Fibroblast of mammary gland (primary cell): ENCODE results near the gene ICAM5.
"Not testable (repeated sequence)": the region's sequence is repeated elsewhere in the genome, so short reads cannot be mapped to it uniquely, and the experiment has no call there.

Experiments
- DNase-seq: peaks from one replicate; pipeline ENCODE4 v3.0.0-alpha.2; 2010; ENCODE audit warnings: low read depth
- H3K4me3 ChIP-seq: 2 replicates; pipeline ENCODE4 v1.5.1; 2011; ENCODE audit warnings: low read depth, mild to moderate bottlenecking, low read length, moderate library complexity; ENCODE audit not compliant: control insufficient read depth
- CTCF ChIP-seq: conservative IDR thresholded peaks from 2 replicates; pipeline ENCODE4 v1.5.1; 2011; ENCODE audit warnings: low read depth, low read length, inconsistent platforms; ENCODE audit not compliant: control insufficient read depth, insufficient read depth

Gene ICAM5

GRCh38 chr19:10279737-10280442, 9.9 kb upstream of the ICAM5 start:
- TF ChIP-seq CTCF, result no peak
- no peak overlapping the region for H3K4me3 ChIP-seq
- no peak for DNase-seq

GRCh38 chr19:10282043-10282442, 7.7 kb upstream of the ICAM5 start:
- DNase-seq, H3K4me3 ChIP-seq: not testable (repeated sequence)

- DNase-seq, result no peak
- no peak for TF ChIP-seq CTCF
- H3K4me3 ChIP-seq, result no peak overlapping the region
These were observed 6.3 kb upstream of the ICAM5 start for GRCh38 chr19:10283301-10284064.

- no peak for DNase-seq
- no peak overlapping the region for H3K4me3 ChIP-seq
- TF ChIP-seq CTCF, result no peak
These were observed 5.4 kb upstream of the ICAM5 start for GRCh38 chr19:10284065-10284959.

- no peak for TF ChIP-seq CTCF
- H3K4me3 ChIP-seq, result no peak overlapping the region
- DNase-seq, result no peak
These were observed 4.8 kb upstream of the ICAM5 start for GRCh38 chr19:10284960-10285278.

GRCh38 chr19:10285393-10285792, 4.4 kb upstream of the ICAM5 start:
- no peak for DNase-seq
- H3K4me3 ChIP-seq, result no peak overlapping the region
- no peak for TF ChIP-seq CTCF
